ENCODE results near the gene NAA35. TPM values are rescaled to one million over a fixed set of nuclear protein-coding genes. Genes with fewer than 3 reads are reported as not detected.

NAA35 gene
- total and polyA plus RNA-seq, 2 of the 8 experiments (the other 6 are each of a cell fraction or from before 2014, with no cell fraction given) = 12.9 to 35.2 TPM

- H3K79me1 ChIP-seq (ENCODE audit: low read depth, low read length) = 0 out of 2 replicates have a peak, but pooled peaks cover 2% of the 10 kb centered on the region
- ChIA-PET POLR2A (ENCODE audit: partially characterized antibody) (no interaction called here), CTCF (ENCODE audit: partially characterized antibody) (no interaction called here)
- no peaks in the 10 kb centered on the region for H3K27me3 ChIP-seq (replicated peaks in 1 of 4; ENCODE audit: control insufficient read depth in 3 of 4, extremely low read depth in 1 of 4, insufficient read depth in 3 of 4, low read length in 3 of 4)
- no peak overlapping the region for H3K14ac ChIP-seq (ENCODE audit: insufficient read length)
- H3K9ac ChIP-seq (replicated peaks in 1 of 4; ENCODE audit: extremely low read depth in 1 of 4, low read depth in 3 of 4, low read length in 3 of 4) = no peak overlapping the region
- no peak overlapping the region for H2BK120ac ChIP-seq (replicated peaks; ENCODE audit: low read depth, low read length)
- H3K4ac ChIP-seq (replicated peaks; ENCODE audit: insufficient read length, low read depth, low read length) = no peak overlapping the region
- no peaks in the 10 kb centered on the region for H3K4me1 ChIP-seq (replicated peaks in 1 of 4; ENCODE audit: control insufficient read depth in 3 of 4, insufficient read depth in 4 of 4, low read length in 3 of 4)
- H3K79me2 ChIP-seq (ENCODE audit: control insufficient read depth in 1 of 2, insufficient read depth in 2 of 2, low read length in 2 of 2) = peaks cover 0 to 3% of the 10 kb centered on the region in 2 experiments; a peak in 1 of 4 replicates
- DNase-seq (ENCODE audit: low read depth in 1 of 2, low spot score in 2 of 2) = no peak
- no peak overlapping the region for H3K4me3 ChIP-seq (ENCODE audit: extremely low read depth in 1 of 4, insufficient read depth in 2 of 4, low read depth in 3 of 4, low read length in 4 of 4)
- no peak overlapping the region for H4K8ac ChIP-seq (ENCODE audit: extremely low read depth, insufficient read depth, low read length)
- H3K4me2 ChIP-seq (ENCODE audit: insufficient read depth in 1 of 2, low read depth in 2 of 2, low read length in 2 of 2) = no peak overlapping the region
- no peaks in the 10 kb centered on the region for H3K9me3 ChIP-seq (ENCODE audit: insufficient read depth in 2 of 2, low read depth in 1 of 2, low read length in 1 of 2)
- no peak overlapping the region for H3K56ac ChIP-seq (replicated peaks; ENCODE audit: insufficient read length, low read depth, low read length)
- no peak overlapping the region for H4K91ac ChIP-seq (replicated peaks; ENCODE audit: insufficient read length, low read length)
- no peak for TF ChIP-seq USF2 (IDR thresholded peaks at IDR 0.05; ENCODE audit: low read length)
- no peak for TF ChIP-seq TBP (IDR thresholded peaks at IDR 0.05; ENCODE audit: low read depth, low read length)
- no peak for TF ChIP-seq YY1 (IDR thresholded peaks at IDR 0.05; ENCODE audit: low read depth, low read length)
- no peak for TF ChIP-seq RNF2 (IDR thresholded peaks at IDR 0.05; ENCODE audit: borderline replicate concordance, low read depth, low read length, missing control alignments, poor library complexity, severe bottlenecking)
- no peak for TF ChIP-seq TAF1 (IDR thresholded peaks at IDR 0.05; ENCODE audit: low read depth, low read length)
- no peak for TF ChIP-seq EP300 (IDR thresholded peaks at IDR 0.05; ENCODE audit: borderline replicate concordance in 1 of 2, low read depth in 2 of 2, low read length in 2 of 2)
- TF ChIP-seq EZH2 (IDR thresholded peaks at IDR 0.05; ENCODE audit: low read depth, low read length, severe bottlenecking) = no peak
- no peak for TF ChIP-seq POLR2AphosphoS5 (IDR thresholded peaks at IDR 0.05; ENCODE audit: low read depth, low read length)
- TF ChIP-seq CBX8 (IDR thresholded peaks at IDR 0.05; ENCODE audit: borderline replicate concordance, low read depth, low read length) = no peak
- TF ChIP-seq SAP30 (IDR thresholded peaks at IDR 0.05; ENCODE audit: insufficient read depth, insufficient replicate concordance, low read length) = no peak
- H3K18ac ChIP-seq (ENCODE audit: extremely low read depth, low read length) = no peak overlapping the region
- peaks cover 0 to 16% (median 4%) of the 10 kb centered on the region in 4 experiments; a peak in 5 of 8 replicates for H3K36me3 ChIP-seq (ENCODE audit: control insufficient read depth in 2 of 4, insufficient read depth in 4 of 4, low read length in 3 of 4)
- no peak overlapping the region for H2BK15ac ChIP-seq (ENCODE audit: low read length)
- no peaks in the 10 kb centered on the region; the same call in 1 of the 2 replicates for H3K23me2 ChIP-seq (ENCODE audit: low read depth, low read length)
- H2BK12ac ChIP-seq (ENCODE audit: low read depth, low read length) = no peak overlapping the region
- H3K23ac ChIP-seq (ENCODE audit: insufficient read length) = no peak overlapping the region
- no peak overlapping the region for H2BK20ac ChIP-seq (ENCODE audit: low read length)
- no peak for FAIRE-seq
- H2AFZ ChIP-seq (ENCODE audit: low read length) = no peak overlapping the region
- H2BK5ac ChIP-seq (ENCODE audit: low read depth, low read length) = no peak overlapping the region
- 85% methylated on average over 2 of the region's 2 CpGs; no CpG with 5 or more reads in 1 of the 2 experiments for WGBS, 2 experiments (ENCODE audit: extremely low coverage in 1 of 2, insufficient coverage in 1 of 2, insufficient read length in 1 of 2, insufficient replicate concordance in 2 of 2, low coverage in 1 of 2, low lambda C conversion rate in 2 of 2, missing lambda C conversion rate in 1 of 2)
- H2AK5ac ChIP-seq (ENCODE audit: low read depth, low read length) = no peak overlapping the region
- H3K27ac ChIP-seq (ENCODE audit: low read depth, low read length) = no peak overlapping the region
- H4K20me1 ChIP-seq (replicated peaks in 1 of 2; ENCODE audit: control insufficient read depth in 1 of 2, insufficient read depth in 2 of 2, low read length in 2 of 2) = no peaks in the 10 kb centered on the region
- H4K5ac ChIP-seq (ENCODE audit: insufficient read length, low read depth, low read length) = no peak overlapping the region
Observed at GRCh38 chr9:85994191-85994590, 53.2 kb downstream of the NAA35 start.
